Glutamatergic neuron (in vitro differentiated cells): ENCODE results near the gene COL17A1. TPM values are rescaled to one million over a fixed set of nuclear protein-coding genes. Genes with fewer than 3 reads are reported as not detected.
A peak's percentile ranks its signal among the peaks of the same experiment; 100 is the strongest.

Experiments used
- DNase-seq: peaks from one replicate; pipeline ENCODE4 v3.0.0; 2022
- H3K27ac Mint-ChIP-seq: one replicate; pipeline ENCODE4 v1.8.0; 2020; ENCODE audit warnings: mild to moderate bottlenecking, mixed read lengths, inconsistent platforms; ENCODE audit not compliant: unreplicated experiment
- H3K27me3 Mint-ChIP-seq: one replicate; pipeline ENCODE4 v1.8.0; 2020; ENCODE audit warnings: mild to moderate bottlenecking, moderate library complexity, mixed read lengths, inconsistent platforms; ENCODE audit not compliant: unreplicated experiment
- H3K36me3 Mint-ChIP-seq: one replicate; pipeline ENCODE4 v1.8.0; 2020; ENCODE audit warnings: mild to moderate bottlenecking, mixed read lengths, inconsistent platforms; ENCODE audit not compliant: unreplicated experiment
- H3K4me1 Mint-ChIP-seq: one replicate; pipeline ENCODE4 v1.8.0; 2020; ENCODE audit warnings: mild to moderate bottlenecking, low read depth, mixed read lengths, inconsistent platforms; ENCODE audit not compliant: unreplicated experiment
- H3K4me3 Mint-ChIP-seq: one replicate; pipeline ENCODE4 v1.8.0; 2020; ENCODE audit warnings: mild to moderate bottlenecking, mixed read lengths, inconsistent platforms; ENCODE audit not compliant: unreplicated experiment
- H3K9me3 Mint-ChIP-seq: one replicate; pipeline ENCODE4 v1.8.0; 2020; ENCODE audit warnings: mild to moderate bottlenecking, moderate library complexity, mixed read lengths, inconsistent platforms; ENCODE audit not compliant: unreplicated experiment
- CTCF ChIP-seq: fragments of 200-600 bp; sonication (generic); IDR thresholded peaks from one replicate; pipeline ENCODE4 v1.5.0; 2021; ENCODE audit not compliant: partially characterized antibody, unreplicated experiment
- total RNA-seq: library from RNA; stranded (reverse); fragmentation: NEBNext Ultra II Directional; extraction: Animal tissue kit (Norgen Biotek cat#: 25700); gene quantifications from one replicate; pipeline ENCODE4 v1.2.1, GENCODE V29; 2021; ENCODE audit not compliant: unreplicated experiment

COL17A1 gene
- total RNA-seq, 1 donor from 2014 or later = not detected

GRCh38 chr10:104052431-104052830, 33.2 kb downstream of the COL17A1 start:
- H3K36me3 Mint-ChIP-seq = peaks cover 10% of the 10 kb centered on the region
- TF ChIP-seq CTCF = no peak
- DNase-seq = no peak
- peaks cover 5% of the 10 kb centered on the region for H3K9me3 Mint-ChIP-seq
- no peak overlapping the region for H3K4me3 Mint-ChIP-seq
- peaks cover 9% of the 10 kb centered on the region for H3K27me3 Mint-ChIP-seq
- H3K4me1 Mint-ChIP-seq = no peaks in the 10 kb centered on the region
- H3K27ac Mint-ChIP-seq = no peak overlapping the region

GRCh38 chr10:104049504-104050250, 36.0 kb downstream of the COL17A1 start:
- no peak for DNase-seq
- no peak for TF ChIP-seq CTCF
- peaks cover 8% of the 10 kb centered on the region for H3K27me3 Mint-ChIP-seq
- peaks cover 1% of the 10 kb centered on the region for H3K4me1 Mint-ChIP-seq
- H3K4me3 Mint-ChIP-seq = no peak overlapping the region
- H3K36me3 Mint-ChIP-seq = peaks cover 10% of the 10 kb centered on the region
- H3K27ac Mint-ChIP-seq = no peak overlapping the region
- H3K9me3 Mint-ChIP-seq = peaks cover 5% of the 10 kb centered on the region

GRCh38 chr10:104046651-104047050, 39.0 kb downstream of the COL17A1 start:
- no peak for TF ChIP-seq CTCF
- no peak for DNase-seq
- Mint-ChIP-seq H3K27ac (no peak overlapping the region), H3K36me3 (peaks cover 5% of the 10 kb centered on the region), H3K4me1 (peaks cover 14% of the 10 kb centered on the region), H3K9me3 (peaks cover 7% of the 10 kb centered on the region), H3K27me3 (peaks cover 12% of the 10 kb centered on the region), H3K4me3 (no peak overlapping the region)

- Mint-ChIP-seq H3K27ac (no peak overlapping the region), H3K27me3 (peaks cover 15% of the 10 kb centered on the region), H3K9me3 (peaks cover 10% of the 10 kb centered on the region), H3K4me1 (peaks cover 14% of the 10 kb centered on the region), H3K36me3 (peaks cover 5% of the 10 kb centered on the region), H3K4me3 (no peak overlapping the region)
- DNase-seq = peak; percentile 50
- no peak for TF ChIP-seq CTCF
These were observed 40.3 kb downstream of the COL17A1 start for GRCh38 chr10:104045151-104046089.
